ENCODE results near the gene HAUS7.

DNA sequence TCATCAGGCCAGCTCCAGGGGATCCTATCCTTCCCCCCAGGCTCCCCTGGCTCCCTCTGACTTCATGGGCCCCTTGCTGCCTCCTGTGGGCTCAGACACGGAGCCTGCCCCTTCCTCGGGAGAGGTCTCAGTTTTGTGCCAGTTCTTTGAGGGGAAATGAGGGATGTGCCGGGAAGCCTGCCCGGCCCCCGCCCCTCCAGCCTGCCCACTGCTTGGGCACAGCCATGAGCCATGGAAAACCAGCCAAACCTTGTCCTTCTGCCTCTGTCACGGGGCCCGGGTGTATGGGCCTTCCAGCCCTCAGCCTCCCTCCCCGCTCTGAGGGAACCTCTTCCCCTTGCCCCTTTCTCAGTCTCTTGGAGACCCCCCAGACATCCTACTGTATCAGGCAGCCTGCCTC lies 31.2 kb upstream of the HAUS7 start:
- TF ChIP-seq, protein P1, sequence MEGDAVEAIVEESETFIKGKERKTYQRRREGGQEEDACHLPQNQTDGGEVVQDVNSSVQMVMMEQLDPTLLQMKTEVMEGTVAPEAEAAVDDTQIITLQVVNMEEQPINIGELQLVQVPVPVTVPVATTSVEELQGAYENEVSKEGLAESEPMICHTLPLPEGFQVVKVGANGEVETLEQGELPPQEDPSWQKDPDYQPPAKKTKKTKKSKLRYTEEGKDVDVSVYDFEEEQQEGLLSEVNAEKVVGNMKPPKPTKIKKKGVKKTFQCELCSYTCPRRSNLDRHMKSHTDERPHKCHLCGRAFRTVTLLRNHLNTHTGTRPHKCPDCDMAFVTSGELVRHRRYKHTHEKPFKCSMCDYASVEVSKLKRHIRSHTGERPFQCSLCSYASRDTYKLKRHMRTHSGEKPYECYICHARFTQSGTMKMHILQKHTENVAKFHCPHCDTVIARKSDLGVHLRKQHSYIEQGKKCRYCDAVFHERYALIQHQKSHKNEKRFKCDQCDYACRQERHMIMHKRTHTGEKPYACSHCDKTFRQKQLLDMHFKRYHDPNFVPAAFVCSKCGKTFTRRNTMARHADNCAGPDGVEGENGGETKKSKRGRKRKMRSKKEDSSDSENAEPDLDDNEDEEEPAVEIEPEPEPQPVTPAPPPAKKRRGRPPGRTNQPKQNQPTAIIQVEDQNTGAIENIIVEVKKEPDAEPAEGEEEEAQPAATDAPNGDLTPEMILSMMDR (IDR thresholded peaks at IDR 0.05), result no peak
- TF ChIP-seq POLR2AphosphoS5 (IDR thresholded peaks at IDR 0.05) (no peak), EP300 (IDR thresholded peaks at IDR 0.05) (no peak)
